Activated T-cell treated with anti-CD3 and anti-CD28 coated beads for 48 hours (primary cell): ENCODE measurements around the gene SIGLECL1.

ENCODE experiments used
- DNase-seq: peaks from one replicate; pipeline ENCODE4 v3.0.0-alpha.2; 2020; ENCODE audit warnings: low read depth

The SIGLECL1 gene

GRCh38 chr19:51295382-51296126 is 44.7 kb downstream of the SIGLECL1 start:
- DNase-seq: no peak

GRCh38 chr19:51296336-51297093 is 45.6 kb downstream of the SIGLECL1 start:
- DNase-seq: no peak

GRCh38 chr19:51297406-51297805 is 46.5 kb downstream of the SIGLECL1 start:
- DNase-seq: no peak

- DNase-seq: no peak
These were observed 50.4 kb downstream of the SIGLECL1 start for GRCh38 chr19:51301266-51301665.

DNA sequence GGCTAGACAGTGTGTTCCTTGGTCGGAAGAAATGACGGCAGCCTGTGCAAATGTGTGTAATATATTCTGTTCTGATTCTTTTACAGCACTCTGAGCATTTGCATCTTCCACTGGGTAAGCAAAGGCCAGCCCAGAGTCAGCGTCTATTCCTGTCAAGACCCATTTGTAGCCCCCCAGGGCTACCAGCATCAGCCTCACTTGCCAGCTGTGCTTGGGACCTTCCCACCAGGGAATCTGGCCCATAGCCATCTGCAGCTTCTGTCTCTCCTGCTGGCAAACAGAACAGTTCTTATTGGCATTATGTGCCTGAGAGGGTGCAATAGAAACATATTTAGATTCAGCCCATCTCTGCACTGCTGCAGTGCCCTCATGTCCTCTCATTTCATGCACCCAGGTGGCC is 54.6 kb downstream of the SIGLECL1 start:
- DNase-seq: no peak

- no peak for DNase-seq
These were observed 60.7 kb downstream of the SIGLECL1 start, which contains the start of gene IGLON5 for GRCh38 chr19:51311351-51312257. Gene IGLON5, plus strand, starts transcription at chr19:51311644. Its CDS starts 204 bp downstream, at chr19:51311848.

GRCh38 chr19:51316688-51317087 is 65.8 kb downstream of the SIGLECL1 start:
- no peak for DNase-seq

- DNase-seq: no peak
These were observed 66.5 kb downstream of the SIGLECL1 start for GRCh38 chr19:51317376-51317775.

DNA sequence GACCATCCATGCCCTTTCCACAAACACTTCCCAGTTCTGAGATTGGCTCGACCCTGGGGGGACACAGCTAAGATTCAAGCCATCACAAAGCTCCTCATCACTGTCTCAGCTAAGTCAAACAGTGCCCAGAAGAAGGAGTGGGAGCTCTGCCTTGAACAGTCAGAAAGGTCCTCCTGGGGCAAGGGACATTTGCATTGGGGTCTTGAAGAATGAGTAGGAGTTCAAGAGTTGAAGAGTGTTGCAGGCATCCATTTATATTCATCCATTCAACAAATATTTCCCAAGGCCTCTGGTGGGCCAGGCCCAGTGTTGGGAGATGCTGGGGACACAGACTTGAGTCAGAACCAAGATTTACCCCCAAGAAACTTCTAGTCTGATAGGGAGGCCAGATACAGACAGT is 67.1 kb downstream of the SIGLECL1 start:
- DNase-seq: no peak
